Stimulated activated CD4-positive, alpha-beta T cell treated with anti-CD3 and anti-CD28 coated beads, Interleukin-4, amount 100 ng/mL, for 48 hours (primary cell): ENCODE measurements around the gene OR4C16.

Experiments
- DNase-seq, 2 donors: peaks; one replicate each; pipeline ENCODE4 v3.0.0-alpha.2; 2020; ENCODE audit warnings: low read depth in 2 of 2

The OR4C16 gene, protein sequence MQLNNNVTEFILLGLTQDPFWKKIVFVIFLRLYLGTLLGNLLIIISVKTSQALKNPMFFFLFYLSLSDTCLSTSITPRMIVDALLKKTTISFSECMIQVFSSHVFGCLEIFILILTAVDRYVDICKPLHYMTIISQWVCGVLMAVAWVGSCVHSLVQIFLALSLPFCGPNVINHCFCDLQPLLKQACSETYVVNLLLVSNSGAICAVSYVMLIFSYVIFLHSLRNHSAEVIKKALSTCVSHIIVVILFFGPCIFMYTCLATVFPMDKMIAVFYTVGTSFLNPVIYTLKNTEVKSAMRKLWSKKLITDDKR

DNA sequence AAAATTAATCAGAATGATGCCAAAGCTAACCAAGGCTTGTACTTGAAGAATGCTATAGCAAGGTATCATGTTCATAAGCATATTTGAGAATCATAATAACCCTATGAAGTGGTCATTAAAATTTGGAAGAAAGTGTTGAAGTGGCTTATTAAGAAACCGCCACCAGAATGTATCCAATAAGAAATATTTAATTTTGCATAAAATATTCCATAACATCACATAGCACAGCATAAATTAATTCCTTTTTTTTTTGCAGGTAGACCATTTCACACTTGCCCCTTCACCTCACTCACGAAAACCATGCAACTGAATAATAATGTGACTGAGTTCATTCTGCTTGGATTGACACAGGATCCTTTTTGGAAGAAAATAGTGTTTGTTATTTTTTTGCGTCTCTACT lies at the start of gene OR4C16:
OR4C16 (plus strand) TSS at position 301 of the 400 bp plus-strand sequence; CDS start at position 301, 0 bp downstream.
- no peak for DNase-seq

DNA sequence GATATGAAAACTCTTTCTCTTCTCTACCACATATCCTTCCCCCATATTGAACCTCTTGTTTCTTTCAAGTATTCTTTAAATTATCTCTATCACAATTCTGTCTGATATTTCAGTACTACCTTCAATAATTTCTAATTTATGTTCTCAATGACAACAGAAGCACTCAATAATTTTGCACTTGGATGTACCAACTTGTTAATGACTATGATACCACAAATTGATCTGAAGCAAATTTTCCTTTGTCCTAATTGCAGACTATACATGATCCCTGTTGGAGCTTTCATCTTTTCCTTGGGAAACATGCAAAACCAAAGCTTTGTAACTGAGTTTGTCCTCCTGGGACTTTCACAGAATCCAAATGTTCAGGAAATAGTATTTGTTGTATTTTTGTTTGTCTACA lies 17.8 kb upstream of the OR4C16 start, which contains the start of gene OR4C15:
OR4C15 (plus strand) TSS at position 301 of the 400 bp plus-strand sequence; CDS start at position 301, 0 bp downstream.
- no peak for DNase-seq

DNA sequence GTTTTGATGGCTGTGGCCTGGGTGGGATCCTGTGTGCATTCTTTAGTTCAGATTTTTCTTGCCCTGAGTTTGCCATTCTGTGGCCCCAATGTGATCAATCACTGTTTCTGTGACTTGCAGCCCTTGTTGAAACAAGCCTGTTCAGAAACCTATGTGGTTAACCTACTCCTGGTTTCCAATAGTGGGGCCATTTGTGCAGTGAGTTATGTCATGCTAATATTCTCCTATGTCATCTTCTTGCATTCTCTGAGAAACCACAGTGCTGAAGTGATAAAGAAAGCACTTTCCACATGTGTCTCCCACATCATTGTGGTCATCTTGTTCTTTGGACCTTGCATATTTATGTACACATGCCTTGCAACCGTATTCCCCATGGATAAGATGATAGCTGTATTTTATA lies 620 bp downstream of the OR4C16 start:
- no peak for DNase-seq

DNA sequence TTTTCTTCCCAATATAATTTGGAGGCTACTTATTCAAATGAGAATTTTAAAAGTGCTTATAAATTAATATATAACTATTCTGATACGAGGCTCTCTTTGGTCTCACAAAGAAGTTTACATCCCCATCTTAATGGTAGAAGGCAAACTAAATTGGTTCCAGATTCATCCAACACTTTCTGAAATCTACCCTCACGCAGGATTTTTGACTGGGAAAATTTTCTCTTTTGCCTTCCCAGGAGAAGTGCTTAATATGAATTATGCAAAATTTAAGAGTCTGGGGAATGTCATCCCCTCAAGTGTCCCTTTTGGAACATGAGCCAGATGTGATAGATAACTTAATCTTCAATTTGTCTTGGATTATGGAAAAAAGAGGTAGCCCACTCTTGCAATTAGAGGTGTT lies 35.6 kb downstream of the OR4C16 start, which contains the start of gene OR4C11:
OR4C11 (minus strand) TSS at position 101 of the 400 bp plus-strand sequence. CDS start 3,272 bp downstream, outside the sequence.
- DNase-seq: no peak
